ENCODE results near the gene ZNF311. TPM values are rescaled to one million over a fixed set of nuclear protein-coding genes. Genes with fewer than 3 reads are reported as not detected.

Gene ZNF311
- total RNA-seq, 3 donors from 2014 or later = 0.96 to 3.7 (median 2.0) TPM

GRCh38 chr6:29016559-29017427, 11.7 kb upstream of the ZNF311 start:
- Histone ChIP-seq H3K9me3 (no peaks in the 10 kb centered on the region), H3K4me1 (no peaks in the 10 kb centered on the region), H3K27me3 (peaks cover 0 to 14% of the 10 kb centered on the region in 2 donors), H3K36me3 (no peaks in the 10 kb centered on the region), H3K27ac (peak overlapping the region in 1 of 2 donors; percentile 20), H3K4me3 (peak overlapping the region; percentile 47 to 66 (median 58))
- DNase-seq (ENCODE audit: low spot score in 2 of 2) = peak; percentile 82 to 83
- TF ChIP-seq CTCF (IDR thresholded peaks at IDR 0.05) = peak; percentile 81 to 91 (median 87)
- TF ChIP-seq POLR2AphosphoS5 (IDR thresholded peaks at IDR 0.05) = peak in 2 of 3 donors; percentile 12 to 33
- no peak for TF ChIP-seq POLR2A (IDR thresholded peaks at IDR 0.05)
- intact Hi-C loops (cut with DNase I; ENCODE audit: low total_unique reads) = loop anchor here (5.0 to 10.0 kb wide), 2 partner anchors 172 to 329 kb away; no protein-coding TSS in a partner anchor

- Histone ChIP-seq H3K36me3 (no peaks in the 10 kb centered on the region), H3K9me3 (no peaks in the 10 kb centered on the region), H3K4me3 (peak overlapping the region in 2 of 3 donors; percentile 61 to 66), H3K27me3 (peaks cover 0 to 14% of the 10 kb centered on the region in 2 donors), H3K27ac (peak overlapping the region in 1 of 2 donors; percentile 21), H3K4me1 (no peaks in the 10 kb centered on the region)
- no peak for DNase-seq (ENCODE audit: low spot score in 2 of 2)
- TF ChIP-seq CTCF (IDR thresholded peaks at IDR 0.05) = no peak
- intact Hi-C loops (cut with DNase I; ENCODE audit: low total_unique reads) = loop anchor here (5.0 to 10.0 kb wide), 2 partner anchors 170 to 328 kb away; no protein-coding TSS in a partner anchor
Measured at GRCh38 chr6:29014729-29015608, 9.9 kb upstream of the ZNF311 start.

- peak overlapping the region in 1 of 2 donors; percentile 26 for H3K27ac ChIP-seq
- no peaks in the 10 kb centered on the region for H3K9me3 ChIP-seq
- peaks cover 0 to 14% of the 10 kb centered on the region in 2 donors for H3K27me3 ChIP-seq
- TF ChIP-seq CTCF (IDR thresholded peaks at IDR 0.05) = no peak
- peak in 1 of 3 donors; percentile 19 for TF ChIP-seq POLR2AphosphoS5 (IDR thresholded peaks at IDR 0.05)
- no peak for DNase-seq (ENCODE audit: low spot score in 2 of 2)
- H3K4me3 ChIP-seq = peak overlapping the region; percentile 38 to 71 (median 52)
- no peaks in the 10 kb centered on the region for H3K4me1 ChIP-seq
- intact Hi-C loops (cut with DNase I; ENCODE audit: low total_unique reads) = loop anchor here (10.0 kb wide), 1 partner anchor 167 kb away; no protein-coding TSS in a partner anchor
- no peaks in the 10 kb centered on the region for H3K36me3 ChIP-seq
Measured at GRCh38 chr6:29011276-29011734, 6.2 kb upstream of the ZNF311 start.

GRCh38 chr6:29009358-29009757, 4.2 kb upstream of the ZNF311 start:
- Histone ChIP-seq H3K4me3 (no peak overlapping the region), H3K27ac (no peak overlapping the region), H3K9me3 (no peaks in the 10 kb centered on the region), H3K36me3 (no peaks in the 10 kb centered on the region), H3K27me3 (peaks cover 0 to 3% of the 10 kb centered on the region in 2 donors), H3K4me1 (no peaks in the 10 kb centered on the region)
- TF ChIP-seq CTCF (IDR thresholded peaks at IDR 0.05) (no peak), POLR2AphosphoS5 (IDR thresholded peaks at IDR 0.05) (no peak), POLR2A (IDR thresholded peaks at IDR 0.05) (no peak)
- DNase-seq (ENCODE audit: low spot score in 2 of 2) = no peak
- intact Hi-C loops (cut with DNase I; ENCODE audit: low total_unique reads) = no loop called here

Data from breast epithelium (tissue), 4 donors.